ENCODE data around the gene MZF1.

The MZF1 gene

GRCh38 chr19:58538257-58539168 lies 34.6 kb downstream of the MZF1 start:
- no peak for DNase-seq

- no peak for DNase-seq
These were observed 36.0 kb downstream of the MZF1 start for GRCh38 chr19:58536852-58537798.

DNA sequence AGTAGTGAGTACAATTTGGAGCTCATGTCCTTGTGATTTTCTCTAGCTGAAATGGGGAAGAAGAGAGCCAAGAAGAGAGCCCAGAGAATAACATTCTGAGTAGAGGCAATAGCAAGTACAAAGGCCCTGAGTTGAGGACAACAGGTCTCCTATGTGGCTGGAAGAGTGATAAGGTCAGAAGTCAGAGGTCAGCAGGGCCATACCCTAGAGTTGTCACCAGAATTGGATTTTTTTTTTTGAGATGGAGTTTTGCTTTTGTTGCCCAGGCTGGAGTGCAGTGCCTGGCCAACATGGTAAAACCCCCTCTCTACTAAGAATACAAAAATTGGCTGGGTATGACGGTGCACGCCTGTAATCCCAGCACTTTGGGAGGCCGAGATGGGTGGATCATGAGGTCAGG lies 37.3 kb downstream of the MZF1 start:
- no peak for DNase-seq

DNA sequence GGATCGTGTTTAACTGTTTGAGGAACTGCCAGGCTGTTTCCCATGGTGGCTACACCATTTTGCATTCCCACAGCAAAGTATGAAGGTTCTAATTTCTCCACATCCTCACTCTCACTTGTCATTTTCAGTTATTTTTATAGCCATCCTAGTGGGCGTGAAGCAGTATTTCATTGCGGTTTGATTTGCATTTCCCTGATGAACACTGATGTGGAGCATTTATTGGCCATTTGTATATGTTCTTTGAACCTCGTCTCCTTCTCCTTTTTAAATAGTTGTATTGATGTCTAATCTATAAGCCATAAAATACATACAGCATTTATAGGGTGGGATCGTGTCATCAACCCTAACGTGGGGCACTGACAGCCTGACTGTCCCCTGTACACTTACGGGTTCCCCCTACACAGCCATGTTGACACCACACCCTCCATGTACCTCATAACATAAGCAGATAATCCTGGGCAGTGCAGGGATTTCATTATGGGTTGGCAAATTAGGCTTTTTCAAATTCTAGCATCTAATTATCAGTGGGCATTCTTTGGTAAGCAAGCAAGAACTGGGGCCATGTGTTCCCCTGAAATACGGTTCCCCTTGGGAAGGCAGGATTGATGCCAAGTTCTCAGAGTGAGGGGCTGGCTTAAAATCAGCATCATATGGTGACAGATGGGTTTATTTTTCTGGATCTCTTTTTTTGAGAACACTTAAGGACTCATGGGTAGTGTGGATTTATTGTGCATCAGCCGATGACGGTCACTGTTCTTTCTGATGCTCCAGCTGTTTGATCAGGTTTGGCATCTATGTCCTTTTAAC lies 41.9 kb downstream of the MZF1 start:
- DNase-seq = no peak

DNA sequence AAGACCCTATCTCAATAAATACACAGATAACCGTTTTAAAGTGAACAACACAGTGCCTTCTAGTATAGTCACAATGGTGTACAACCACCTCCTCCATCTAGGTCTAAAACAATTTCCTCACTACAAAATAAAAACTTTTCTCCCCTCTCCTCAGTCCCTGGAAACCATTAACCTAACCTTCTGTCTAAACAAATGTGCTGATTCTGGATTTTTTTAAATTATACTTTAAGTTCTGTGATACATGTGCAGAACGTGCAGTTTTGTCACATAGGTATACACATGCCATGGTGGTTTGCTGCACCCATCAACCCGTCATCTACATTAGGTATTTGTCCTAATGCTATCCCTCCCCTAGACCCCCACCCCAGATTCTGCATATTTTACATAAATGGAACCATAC lies 43.7 kb downstream of the MZF1 start:
- DNase-seq = no peak

- no peak for DNase-seq
These were observed 50.4 kb downstream of the MZF1 start for GRCh38 chr19:58522709-58523108.

DNA sequence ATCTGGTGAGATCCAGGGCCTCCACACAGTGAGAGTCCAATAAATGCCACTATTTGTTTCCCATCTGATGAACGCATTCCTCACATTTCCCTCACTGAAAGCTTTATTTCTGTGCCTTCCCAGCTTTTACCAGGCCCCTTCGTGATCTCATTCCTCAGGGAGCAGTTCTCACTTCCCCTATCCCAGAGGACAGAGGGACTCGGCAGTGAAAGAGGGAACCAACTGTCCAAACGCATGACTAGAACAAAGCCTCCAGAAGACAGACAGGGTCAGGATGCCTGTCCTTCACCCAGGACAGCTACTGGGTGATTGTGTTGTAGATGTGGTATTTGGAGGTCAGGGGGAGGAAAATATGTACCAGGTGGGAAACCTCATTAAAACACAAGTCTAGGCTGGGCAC lies 51.5 kb downstream of the MZF1 start:
- no peak for DNase-seq

GRCh38 chr19:58520257-58520599 lies 52.9 kb downstream of the MZF1 start:
- no peak for DNase-seq

DNA sequence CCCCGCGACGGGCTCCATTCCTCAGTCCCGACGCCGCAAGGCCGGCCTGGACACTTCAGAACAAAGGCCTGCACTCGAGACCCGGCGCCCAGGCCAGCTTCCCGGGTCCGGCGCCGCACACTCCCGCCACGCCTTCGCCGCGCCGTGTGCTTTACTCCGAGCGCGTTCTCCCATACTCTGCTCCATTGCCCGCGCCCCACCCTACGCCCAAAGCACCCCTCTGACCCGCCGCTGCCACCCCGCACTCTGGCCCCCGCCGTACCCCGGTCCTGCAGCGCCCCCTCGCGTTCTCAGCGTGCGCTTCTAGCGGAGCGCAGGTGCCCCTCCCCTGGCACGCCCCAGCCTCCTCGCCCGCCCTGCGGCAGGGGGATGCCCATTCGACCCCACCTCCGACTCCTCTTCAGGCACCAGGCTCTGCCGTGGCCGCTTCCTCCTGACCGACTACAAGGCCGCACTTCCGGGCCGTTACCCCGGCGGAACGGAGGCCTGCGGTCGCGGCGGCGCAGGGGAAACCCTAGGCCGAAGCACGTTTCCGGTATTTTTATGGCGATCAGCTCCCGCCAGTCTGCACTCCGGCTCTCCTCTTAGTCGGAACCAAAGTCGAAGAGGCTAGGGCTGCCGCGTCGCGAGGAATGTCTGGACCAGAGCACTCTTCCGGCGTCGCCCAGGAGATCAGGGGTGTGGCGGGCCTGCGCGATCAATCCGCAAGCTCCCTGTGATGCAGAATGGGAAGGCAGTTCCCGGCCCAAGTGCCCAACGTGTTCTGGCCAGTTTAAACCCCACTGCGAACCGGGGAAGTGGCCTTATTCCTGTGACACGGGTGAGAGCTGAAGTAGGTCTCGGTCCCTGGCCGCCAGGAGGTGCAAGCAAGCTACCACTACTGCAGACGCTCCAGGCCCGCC lies 53.5 kb downstream of the MZF1 start, which contains the start of gene ZBTB45:
ZBTB45 (minus strand) TSS at position 456 of the 902 bp plus-strand sequence. CDS start 2,137 bp downstream, outside the sequence.
- DNase-seq = peak; percentile 77

DNA sequence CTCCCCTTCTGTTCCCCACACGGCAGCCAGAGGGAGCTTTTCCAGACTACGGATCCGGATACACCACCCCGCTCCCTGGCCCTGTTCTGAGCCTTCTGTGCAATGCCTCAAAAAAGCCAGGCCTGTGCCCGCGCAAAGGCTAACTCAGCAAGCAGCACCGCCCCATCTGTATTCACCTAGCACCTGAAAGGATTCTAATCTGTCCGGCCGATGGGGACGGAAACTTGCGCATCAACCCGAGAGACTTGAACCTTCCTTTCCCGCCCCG lies 54.1 kb downstream of the MZF1 start:
- DNase-seq = no peak

- no peak for DNase-seq
These were observed 54.7 kb downstream of the MZF1 start for GRCh38 chr19:58518256-58519086.

- DNase-seq = no peak
These were observed 55.9 kb downstream of the MZF1 start for GRCh38 chr19:58516964-58517833.

DNA sequence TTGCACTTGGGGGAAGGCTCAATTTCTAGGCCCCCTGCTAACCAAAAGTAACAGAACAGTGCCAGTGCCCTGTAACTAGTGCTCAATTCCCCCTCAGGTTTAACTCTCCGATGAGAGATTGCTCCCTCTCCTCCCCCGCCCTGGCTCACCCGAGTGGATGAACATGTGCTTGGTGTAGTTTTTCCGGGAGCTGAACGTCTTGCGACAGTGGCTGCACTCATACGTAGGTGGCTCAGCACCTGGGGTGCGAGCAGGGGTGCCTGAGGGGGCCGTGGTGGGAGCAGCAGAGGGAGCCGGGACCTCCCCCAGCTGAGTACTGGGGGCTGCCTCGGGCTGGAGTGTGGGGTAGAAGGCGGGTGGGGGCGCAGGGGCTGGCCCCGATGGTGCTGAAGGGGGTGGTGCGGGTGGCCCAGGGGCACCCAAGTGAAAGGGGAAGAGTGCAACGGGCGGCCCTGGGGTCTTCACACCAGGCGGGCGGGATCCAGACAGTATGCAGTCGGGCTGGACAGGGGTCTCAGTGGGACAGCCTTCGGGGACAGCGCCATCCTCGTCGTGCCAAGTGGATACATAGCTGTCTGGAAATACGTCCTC lies 56.8 kb downstream of the MZF1 start:
- no peak for DNase-seq

GRCh38 chr19:58515259-58515658 lies 57.9 kb downstream of the MZF1 start:
- no peak for DNase-seq

- DNase-seq = no peak
These were observed 58.5 kb downstream of the MZF1 start for GRCh38 chr19:58514564-58515022.

DNA sequence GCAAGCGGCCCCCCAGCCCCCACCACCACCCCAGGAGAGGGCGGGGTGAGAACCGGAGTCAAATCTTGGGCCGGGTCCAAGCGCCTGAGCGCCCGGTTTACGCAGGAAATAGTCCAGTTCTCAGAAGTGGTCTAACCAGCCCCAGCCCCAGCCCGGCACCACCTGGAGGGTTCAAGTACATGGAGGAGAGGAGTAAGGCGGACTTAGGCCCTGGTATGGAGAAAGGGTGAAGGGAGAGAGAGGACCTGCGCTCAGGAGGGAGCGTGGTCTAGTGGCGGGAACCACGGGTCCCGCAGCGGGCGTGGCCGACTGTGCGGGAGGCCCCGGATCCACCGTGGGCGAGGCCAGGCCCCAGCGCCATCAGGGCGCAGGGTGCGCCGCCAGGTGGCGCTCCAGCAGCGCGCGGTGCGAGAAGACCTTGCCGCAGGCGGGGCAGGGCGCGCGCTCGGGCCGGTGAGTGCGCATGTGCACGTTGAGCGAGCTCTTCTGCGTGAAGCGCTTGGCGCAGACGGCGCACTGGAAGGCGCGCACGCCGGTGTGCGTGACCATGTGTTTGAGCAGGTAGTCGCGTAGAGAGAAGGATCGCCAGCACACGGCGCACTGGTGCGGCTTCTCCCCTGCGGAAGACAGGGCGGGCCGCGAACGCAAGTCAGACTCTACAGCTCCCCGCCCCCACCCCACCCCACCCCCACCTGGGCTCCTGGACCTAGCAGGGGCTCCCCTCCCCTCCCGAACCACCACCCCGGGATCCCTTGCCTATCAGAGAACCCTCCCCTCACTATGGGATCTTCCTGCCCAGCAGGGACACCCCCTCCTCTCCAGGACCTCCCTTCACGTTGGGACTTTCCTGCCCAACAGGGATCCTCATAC lies 59.2 kb downstream of the MZF1 start:
- peak; percentile 90 for DNase-seq

- DNase-seq = no peak
These were observed 59.9 kb downstream of the MZF1 start for GRCh38 chr19:58513213-58513693.
